ENCODE results near the gene ARHGDIB.

ARHGDIB gene

DNA sequence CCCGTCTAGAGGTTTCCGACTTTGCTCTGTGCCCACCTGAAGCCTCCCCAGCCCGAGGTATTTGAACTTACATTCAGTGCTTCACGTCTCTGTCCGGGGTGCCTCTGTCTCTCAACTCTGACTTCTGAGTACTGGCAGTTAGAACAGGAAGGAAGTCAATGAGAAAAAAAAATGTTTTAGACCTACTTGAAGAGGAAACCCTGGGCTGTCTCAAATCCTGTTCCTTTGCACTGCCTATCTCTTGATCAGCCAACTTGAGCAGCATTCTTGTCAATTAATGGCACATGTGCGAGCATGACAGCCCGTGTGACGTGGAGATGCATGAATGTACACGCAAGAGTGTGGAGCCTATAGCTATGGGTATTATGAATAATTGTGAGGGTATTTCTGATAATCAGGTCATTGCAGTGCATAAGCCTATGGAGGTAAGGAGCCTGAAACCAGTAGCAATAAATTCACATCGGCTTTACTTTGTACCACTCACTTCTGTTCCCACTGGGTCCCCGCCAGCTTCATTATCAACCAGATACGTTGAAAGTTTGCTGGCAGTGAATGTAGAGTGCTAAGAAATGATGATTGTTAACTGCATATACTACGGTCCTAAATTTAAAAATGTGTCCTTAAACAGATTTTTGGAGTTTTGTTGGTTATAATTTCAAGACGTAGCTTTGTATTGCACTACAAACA is at the start of gene ARHGDIB:
TSS of gene ARHGDIB (minus strand) at position 136 of the 687 bp plus-strand sequence. CDS start 10,889 bp downstream, outside the sequence.
- peak; percentile 63 for DNase-seq (ENCODE audit: low read depth)

GRCh38 chr12:15011162-15011561 is 49.8 kb upstream of the ARHGDIB start:
- DNase-seq (ENCODE audit: low read depth), result no peak

- DNase-seq (ENCODE audit: low read depth), result no peak
These were observed 46.1 kb upstream of the ARHGDIB start for GRCh38 chr12:15007551-15007950.

- DNase-seq (ENCODE audit: low read depth), result no peak
These were observed 43.7 kb upstream of the ARHGDIB start for GRCh38 chr12:15005064-15005463.

DNA sequence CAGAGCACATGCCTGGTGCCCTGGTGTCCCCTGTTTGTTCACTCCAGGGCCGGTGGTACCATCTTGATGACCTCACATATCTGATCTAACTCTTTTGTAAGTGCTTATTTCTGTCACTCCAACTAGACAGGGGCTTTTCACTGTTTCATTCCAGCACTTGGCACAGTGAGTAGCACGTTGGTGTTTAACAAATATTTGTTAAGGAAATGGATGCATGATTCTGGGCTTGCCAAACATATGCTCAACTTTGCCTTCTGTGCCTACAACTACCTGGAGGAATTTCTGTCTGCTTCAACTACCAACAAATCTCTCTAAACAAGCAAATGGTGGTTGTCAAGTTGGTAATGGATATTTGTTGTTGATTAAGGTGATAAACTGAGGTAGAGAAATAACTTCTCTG is 43.0 kb upstream of the ARHGDIB start:
- no peak for DNase-seq (ENCODE audit: low read depth)

DNA sequence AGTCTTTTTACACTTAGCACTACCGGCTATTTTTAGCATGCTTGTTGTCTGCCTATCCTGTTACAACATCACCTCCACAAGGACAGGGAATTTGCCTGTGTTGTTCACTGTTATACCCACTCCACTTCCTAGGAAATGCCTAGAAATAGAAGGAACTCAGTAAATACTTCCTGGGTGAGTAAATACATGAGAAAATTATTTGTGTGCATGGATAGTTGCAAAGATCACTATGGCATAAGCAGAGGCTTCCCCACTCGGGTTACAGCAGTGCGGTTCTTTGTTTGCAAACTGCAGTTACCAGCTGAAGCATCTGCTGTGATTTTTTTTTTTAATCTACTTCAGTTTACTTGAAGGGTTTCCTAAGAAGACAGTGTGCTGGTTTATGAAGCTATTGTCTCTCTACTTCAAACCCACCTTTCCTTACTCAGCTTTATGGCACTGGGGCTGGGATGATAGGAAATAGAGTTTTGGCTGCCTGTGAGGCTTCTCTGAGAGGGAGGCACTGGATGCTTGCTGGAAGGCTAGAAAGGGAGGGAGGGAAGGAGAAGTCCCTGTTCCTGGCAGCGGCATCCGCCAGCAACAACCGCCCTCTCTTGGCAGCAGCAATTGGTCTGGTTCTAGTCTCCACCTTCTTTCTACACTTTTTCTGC is 40.5 kb upstream of the ARHGDIB start:
- no peak for DNase-seq (ENCODE audit: low read depth)

DNA sequence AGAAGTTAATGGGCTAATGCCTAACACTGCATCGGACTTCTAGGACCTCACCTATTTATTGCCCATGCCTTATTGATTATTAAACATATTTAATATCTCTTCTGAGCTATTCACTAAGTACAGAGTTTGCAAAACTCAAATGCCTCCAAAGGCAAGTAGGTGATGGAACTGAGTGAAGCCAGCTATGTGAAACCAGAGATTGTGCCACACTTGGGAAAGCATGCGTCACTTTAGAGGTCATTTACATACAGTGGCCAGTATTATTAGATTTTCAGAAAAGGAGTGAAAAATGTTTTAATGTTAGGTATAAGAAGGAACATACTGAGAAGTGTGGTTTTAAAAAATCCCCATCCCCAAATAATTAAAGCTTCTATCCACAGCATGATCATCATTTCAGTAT is 39.2 kb upstream of the ARHGDIB start:
- DNase-seq (ENCODE audit: low read depth), result no peak

GRCh38 chr12:14999695-15000365 is 38.4 kb upstream of the ARHGDIB start:
- no peak for DNase-seq (ENCODE audit: low read depth)

- no peak for DNase-seq (ENCODE audit: low read depth)
These were observed 37.8 kb upstream of the ARHGDIB start for GRCh38 chr12:14999021-14999694.

- DNase-seq (ENCODE audit: low read depth), result no peak
These were observed 36.6 kb upstream of the ARHGDIB start for GRCh38 chr12:14997998-14998397.

DNA sequence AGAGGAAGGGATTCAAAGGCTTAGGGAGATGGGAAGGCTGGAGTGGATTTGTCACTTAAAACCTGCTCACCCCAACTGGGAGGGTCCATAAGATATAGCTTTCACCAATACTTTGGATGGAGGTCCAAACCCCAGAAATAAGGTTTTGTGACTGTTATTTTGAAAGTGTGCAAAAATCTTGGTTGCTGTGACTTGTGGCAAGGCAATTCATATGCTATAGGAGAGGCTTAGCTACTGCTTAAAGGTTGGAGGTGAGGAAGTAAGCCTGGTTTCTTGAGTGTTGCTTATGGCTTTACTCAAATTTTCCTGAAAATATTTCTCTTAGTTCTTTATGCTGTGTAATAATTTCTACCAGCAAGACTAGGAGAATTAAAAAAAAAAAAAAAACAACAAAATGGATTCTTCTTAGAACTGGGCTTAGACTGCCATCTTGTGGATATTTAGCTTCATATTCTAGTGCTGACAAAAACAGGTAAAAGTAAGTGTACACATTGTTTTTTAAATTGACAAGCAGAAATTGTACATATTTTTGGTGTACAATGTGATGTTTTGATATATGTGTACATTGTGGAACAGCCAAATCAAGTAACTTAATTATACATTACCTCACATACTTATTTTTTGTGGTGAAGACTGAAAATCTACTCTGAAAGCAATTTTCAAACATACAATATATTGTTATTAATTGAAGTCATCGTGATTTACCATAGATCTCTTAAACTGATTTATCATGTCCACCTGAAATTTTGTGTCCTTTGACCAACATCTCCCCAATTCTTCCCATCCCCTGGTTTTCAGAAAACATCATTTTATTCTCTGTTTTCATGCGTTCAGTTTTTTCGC is 34.4 kb upstream of the ARHGDIB start:
- DNase-seq (ENCODE audit: low read depth), result no peak

- DNase-seq (ENCODE audit: low read depth), result no peak
These were observed 33.2 kb upstream of the ARHGDIB start for GRCh38 chr12:14994610-14995009.

- DNase-seq (ENCODE audit: low read depth), result peak; percentile 8
These were observed 32.3 kb upstream of the ARHGDIB start for GRCh38 chr12:14993537-14994266.

DNA sequence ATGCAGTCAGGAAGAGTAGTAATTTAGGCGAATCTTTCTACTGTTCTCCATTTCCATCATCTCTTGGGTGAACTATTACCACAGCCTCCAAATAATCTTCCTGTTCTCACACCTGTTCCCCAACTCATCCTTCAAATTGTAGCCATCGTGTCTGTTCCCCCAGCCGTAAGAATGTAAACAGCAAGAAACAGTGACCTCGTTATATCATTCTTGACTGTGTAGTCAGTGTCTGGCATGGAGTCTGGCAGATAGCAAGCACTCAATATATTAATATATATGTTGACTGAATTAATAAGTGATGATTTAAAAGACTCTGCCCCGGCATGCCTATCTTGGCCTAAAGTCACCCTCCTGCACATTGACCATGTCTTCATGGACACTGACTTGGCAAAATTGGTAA is 31.7 kb upstream of the ARHGDIB start:
- no peak for DNase-seq (ENCODE audit: low read depth)

GRCh38 chr12:14992673-14993072 is 31.3 kb upstream of the ARHGDIB start:
- no peak for DNase-seq (ENCODE audit: low read depth)

- DNase-seq (ENCODE audit: low read depth), result no peak
These were observed 29.7 kb upstream of the ARHGDIB start for GRCh38 chr12:14991069-14991468.

- DNase-seq (ENCODE audit: low read depth), result no peak
These were observed 28.4 kb upstream of the ARHGDIB start for GRCh38 chr12:14989790-14990189.

DNA sequence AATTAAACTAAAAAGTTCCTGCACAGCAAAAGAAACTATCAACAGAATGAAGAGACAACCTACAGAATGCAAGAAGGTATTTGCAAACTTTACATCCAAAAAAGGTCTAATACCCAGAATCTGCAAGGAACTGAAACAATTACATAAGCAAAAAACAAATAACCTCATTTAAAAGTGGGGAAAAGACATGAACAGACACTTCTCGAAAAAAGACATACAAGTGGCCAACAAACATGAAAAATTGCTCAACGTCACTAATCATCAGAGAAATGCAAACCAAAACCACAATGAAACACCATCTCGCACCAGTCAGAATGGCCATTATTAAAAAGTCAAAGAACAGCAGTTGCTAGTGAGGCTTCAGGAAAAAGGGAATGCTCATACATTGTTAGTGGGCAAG is 26.6 kb upstream of the ARHGDIB start:
- DNase-seq (ENCODE audit: low read depth), result no peak

- DNase-seq (ENCODE audit: low read depth), result no peak
These were observed 25.0 kb upstream of the ARHGDIB start for GRCh38 chr12:14986449-14986848.

- DNase-seq (ENCODE audit: low read depth), result no peak
These were observed 23.4 kb upstream of the ARHGDIB start for GRCh38 chr12:14984766-14985285.

DNA sequence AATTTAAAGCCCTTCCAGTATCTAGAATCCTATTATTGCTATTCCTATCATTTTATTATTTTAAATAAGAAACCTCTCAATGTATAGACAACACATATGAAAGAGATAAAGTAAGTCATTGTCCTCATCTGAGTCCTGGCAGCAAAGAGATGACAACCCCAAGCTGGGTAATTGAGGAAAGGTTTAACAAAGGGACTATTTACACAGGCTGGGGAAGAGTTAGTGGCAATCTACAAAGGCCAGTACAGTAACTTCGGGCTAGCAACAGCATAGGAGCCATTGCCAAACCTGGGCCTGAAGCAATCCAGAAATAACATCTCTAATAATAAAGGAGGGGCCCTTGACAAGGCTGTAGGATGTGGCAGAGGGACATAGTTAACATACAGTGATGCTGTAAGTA is 22.6 kb upstream of the ARHGDIB start:
- DNase-seq (ENCODE audit: low read depth), result no peak
